Glomerular endothelial cell (primary cell): ENCODE data around the gene PCSK6. TPM values are rescaled to one million over a fixed set of nuclear protein-coding genes. Genes with fewer than 3 reads are reported as not detected.
"Not testable (repeated sequence)": the region's sequence is repeated elsewhere in the genome, so short reads cannot be mapped to it uniquely, and the experiment has no call there.

Experiments
- DNase-seq: peaks from one replicate; pipeline ENCODE4 v3.0.0-alpha.2; 2011; ENCODE audit warnings: low read depth, low spot score; ENCODE audit errors: extremely low read depth
- total RNA-seq: library from RNA; depleted of rRNA; stranded (reverse); fragments of >200 nt; gene quantifications from 2 replicates; pipeline ENCODE4 v1.2.3, GENCODE V29; 2015

The PCSK6 gene
- total RNA-seq, 1 donor from 2014 or later = 24.4 TPM

GRCh38 chr15:101387574-101387973, 101.9 kb downstream of the PCSK6 start:
- DNase-seq = no peak

DNA sequence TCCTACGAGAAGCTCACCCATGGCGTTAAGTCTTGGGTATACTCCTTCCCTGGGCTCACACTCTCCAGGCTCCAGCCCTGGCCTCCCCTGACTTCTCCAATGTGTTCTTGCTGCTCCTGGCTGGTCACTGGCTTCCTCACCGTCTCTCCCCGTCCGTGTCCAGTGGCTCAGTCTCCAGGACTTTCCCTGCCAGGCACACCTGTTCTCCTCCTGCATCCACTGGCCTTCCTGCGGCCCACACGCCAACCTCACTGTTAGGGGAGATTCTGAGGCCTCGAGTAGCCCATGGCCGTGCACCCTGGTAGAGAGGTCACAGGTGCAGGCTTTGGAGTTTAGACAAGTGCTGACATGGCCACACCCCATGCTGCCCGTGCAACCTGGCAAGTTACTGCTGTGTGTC, 102.5 kb downstream of the PCSK6 start:
- DNase-seq = no peak

DNA sequence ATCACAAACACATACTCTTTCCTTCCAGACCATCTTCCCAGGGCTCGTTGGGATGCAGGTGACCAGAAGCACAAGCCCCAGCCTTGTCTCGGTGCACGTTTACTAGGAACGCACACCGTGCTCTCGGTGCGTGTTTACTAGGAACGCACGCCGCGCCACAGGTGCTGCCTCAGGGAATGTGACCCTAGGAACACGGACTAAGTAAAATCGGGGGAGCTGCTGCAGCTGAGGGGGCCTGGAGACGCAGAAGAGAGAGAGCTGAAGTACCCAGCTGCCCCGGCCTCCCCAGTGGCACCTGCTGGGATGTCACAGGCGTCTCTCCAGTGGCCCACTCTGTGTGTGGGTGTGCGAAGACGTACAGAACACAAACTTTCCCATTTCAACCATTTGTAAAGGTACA, 103.5 kb downstream of the PCSK6 start:
- no peak for DNase-seq

- DNase-seq = no peak
Observed at GRCh38 chr15:101384276-101384675, 105.2 kb downstream of the PCSK6 start.

- no peak for DNase-seq
Observed at GRCh38 chr15:101382544-101382943, 107.0 kb downstream of the PCSK6 start.

GRCh38 chr15:101381671-101382212, 107.8 kb downstream of the PCSK6 start:
- DNase-seq = no peak

DNA sequence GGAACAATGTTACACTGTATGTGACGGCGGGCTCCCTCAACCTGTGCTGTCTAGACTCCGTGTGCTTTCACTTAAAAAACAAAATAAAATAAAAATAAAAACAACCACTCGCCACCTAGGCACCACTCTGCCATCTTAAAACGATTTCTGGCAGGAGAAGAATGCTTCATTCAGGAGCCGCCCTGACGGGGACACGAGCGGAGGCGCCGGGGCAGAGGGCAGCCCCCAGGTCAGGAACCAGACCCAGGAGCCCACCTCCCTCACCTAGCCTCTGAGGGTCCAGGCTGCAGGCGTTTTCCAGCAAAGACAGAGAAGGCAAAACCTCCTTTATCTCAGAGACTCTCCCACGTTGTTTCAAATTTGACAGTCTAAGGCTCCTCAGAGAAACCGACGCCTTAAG, 109.4 kb downstream of the PCSK6 start:
- no peak for DNase-seq

DNA sequence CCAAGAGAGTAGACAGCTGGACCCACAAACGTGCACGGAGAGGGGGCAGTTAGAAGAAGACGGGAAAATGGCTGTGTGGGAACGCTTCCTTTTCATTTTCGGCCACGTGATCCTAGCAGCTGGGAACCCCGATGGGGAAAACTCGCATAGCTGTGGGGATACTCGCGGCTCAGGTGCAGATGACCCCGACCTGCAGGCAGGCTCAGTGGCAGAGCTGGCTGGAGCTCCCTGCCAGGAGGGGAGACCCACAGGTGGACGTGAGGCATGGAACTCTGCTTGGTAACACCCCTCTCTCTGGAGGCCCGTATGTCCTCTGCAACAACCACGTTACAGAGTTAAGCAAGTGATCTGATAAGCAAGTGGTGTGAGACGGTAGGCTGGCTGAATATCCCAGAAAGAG, 109.9 kb downstream of the PCSK6 start:
- no peak for DNase-seq

DNA sequence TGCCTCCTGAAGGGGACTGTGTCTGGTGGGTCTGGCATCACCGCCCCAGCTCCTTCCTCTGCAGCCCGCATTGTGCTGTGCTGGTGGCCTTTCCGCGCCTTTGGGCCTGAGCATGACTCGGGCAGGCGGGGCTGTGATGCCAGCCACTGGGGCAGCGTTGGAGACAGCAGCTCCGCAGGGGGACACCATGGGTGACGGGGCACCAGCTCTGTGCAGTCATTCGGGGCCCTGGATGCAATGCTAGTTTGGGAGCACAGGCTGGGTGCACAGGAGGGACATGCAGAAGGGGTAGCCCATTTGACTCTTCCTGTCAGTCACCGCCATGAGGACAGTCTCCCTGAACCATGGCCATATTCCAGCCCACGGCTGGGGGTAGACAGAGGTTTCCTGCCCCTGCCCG, 110.6 kb downstream of the PCSK6 start:
- DNase-seq = no peak

DNA sequence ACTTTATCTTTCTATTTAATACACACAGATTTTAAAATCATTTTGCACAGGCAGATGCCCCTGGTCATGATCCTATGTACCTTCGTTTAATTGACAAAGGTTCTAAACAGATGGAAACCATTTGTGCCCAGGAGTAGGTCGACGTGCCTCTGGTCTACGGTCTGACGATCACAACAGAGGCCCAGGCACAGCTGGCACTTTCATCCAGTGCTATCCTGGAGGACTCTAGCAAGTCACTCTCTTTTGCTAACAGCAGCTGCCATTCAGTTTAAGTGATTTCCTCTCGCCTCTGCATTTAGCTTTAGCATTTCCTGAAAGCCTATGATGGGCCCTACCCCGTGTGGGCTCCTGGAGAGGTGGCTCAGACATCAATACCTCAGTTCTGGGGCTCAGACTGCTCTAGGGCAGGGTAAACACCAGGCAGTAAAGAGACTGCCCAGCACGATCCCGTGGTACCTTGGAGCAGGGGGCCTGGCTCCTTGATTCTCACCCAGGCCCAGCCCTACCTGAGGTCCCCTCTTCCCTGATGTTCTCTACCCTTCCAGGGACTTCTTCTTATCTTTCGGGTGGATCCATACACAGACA, 111.2 kb downstream of the PCSK6 start:
- no peak for DNase-seq

DNA sequence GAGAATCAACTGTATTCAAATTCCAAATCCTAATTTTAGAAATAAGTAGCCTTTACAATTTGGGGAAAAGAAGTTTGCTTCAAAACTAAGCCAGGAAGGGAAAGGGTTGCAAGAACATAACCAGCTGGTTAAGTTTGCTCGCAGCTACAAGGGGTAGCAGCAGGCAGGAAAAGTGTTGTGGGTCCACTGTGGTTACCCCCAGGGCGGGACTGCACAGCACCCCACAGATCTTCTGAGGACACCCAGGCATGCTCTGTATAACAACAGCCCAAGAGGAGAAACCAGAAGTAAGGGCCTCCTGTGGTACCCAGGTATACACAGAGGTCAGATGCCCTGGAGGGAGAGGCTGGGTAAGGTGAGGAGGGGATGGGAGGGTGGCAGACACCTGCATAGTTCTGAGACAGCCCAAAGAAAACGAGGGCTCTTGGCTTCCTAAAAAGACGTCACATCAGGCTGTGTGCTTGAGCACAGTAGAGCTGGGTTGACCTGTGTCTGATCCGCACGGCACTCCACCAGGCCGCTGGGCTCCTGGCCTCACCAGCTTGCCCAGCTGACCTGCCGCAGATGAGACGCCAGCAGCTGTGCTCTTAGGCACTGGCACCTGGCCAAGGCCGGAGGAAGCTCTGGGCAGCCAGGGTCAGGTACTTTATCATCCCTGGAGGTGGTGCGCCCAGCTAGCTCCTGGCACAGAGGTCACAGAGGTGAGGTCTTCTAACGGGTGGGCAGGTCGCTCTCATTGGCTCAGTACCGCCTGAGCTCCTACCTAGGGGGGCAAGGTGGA, 112.7 kb downstream of the PCSK6 start:
- DNase-seq = no peak

DNA sequence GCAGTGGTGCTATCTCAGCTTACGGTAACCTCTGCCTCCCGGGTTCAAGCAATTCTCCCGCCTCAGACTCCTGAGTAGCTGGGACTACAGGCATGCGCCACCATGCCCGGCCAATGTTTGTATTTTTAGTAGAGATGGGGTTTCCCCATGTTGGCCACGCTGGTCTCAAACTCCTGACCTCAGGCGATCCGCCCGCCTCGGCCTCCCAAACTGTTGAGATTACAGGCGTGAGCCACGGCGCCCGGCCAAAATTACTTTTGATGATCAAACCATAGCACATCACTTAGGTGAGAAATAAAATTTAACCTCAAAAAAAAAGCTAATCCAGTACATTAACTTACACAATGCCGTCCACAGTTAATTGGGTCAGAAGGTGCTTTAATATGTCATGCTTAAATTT, 114.5 kb downstream of the PCSK6 start:
- DNase-seq = not testable (repeated sequence)

GRCh38 chr15:101374326-101374725, 115.2 kb downstream of the PCSK6 start:
- no peak for DNase-seq

GRCh38 chr15:101373577-101373976, 115.9 kb downstream of the PCSK6 start:
- DNase-seq = no peak

DNA sequence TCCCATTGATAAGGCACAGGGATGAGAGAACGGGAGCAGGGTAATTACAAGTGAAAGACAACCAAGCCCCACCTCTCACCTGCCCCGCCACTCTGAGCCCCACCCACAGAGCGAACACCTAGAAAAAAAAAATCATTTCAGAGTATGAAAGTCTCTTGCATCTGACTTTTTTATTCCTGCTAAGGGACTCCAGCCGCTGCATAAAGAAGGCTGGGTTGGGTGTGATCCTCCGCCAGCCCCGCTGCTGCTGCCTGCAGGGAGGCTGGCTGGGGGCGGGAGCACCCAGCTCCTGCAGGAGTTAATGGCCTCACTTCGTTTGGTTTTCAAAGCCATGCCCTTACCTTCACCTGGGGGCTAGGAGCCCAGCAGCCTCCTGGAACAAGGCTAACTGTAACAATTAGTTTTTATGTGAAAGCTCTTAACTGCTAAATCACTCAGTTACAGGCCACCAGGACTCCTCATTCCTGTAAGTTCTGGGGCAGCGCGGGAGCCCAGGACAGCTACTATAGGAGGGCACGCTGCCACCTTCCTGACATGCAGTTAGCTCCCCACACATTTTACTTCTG, 116.5 kb downstream of the PCSK6 start:
- DNase-seq = no peak

GRCh38 chr15:101372149-101372577, 117.3 kb downstream of the PCSK6 start:
- no peak for DNase-seq

GRCh38 chr15:101371519-101371918, 118.0 kb downstream of the PCSK6 start:
- no peak for DNase-seq

- DNase-seq = no peak
Observed at GRCh38 chr15:101371081-101371480, 118.4 kb downstream of the PCSK6 start.

- no peak for DNase-seq
Observed at GRCh38 chr15:101370330-101371024, 119.0 kb downstream of the PCSK6 start.

DNA sequence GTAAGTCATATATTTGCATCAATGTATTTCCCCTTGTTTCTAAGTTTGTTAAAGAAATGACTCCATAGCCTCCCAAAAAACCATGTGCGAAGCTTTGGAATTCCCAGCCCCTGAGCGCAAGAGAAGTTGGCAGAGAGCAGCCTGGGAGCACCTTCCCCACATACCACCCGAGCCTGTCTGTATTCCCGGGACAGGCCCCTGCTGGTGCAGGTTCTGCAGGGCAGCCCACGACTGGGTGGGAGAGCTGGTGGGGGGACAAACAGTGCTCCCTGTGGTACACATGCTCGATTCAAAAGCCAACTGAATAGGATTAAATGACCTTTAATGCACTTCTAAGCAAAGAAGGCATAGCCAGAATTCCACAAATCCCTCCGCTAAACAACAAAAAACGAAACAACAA, 119.8 kb downstream of the PCSK6 start:
- no peak for DNase-seq
